ENCODE data around the gene OPRD1. TPM values are rescaled to one million over a fixed set of nuclear protein-coding genes. Genes with fewer than 3 reads are reported as not detected.
"Not testable (repeated sequence)": the region's sequence is repeated elsewhere in the genome, so short reads cannot be mapped to it uniquely, and the experiment has no call there.

OPRD1 gene
- total and polyA plus RNA-seq, 2 of the 4 experiments (the other 2 are of a cell fraction) = under 0.01 TPM; not detected in 1

- POLR2A ChIA-PET (ENCODE audit: unreplicated experiment); H3K27me3 ChIP-seq (ENCODE audit: control insufficient read depth, insufficient read depth, low read length); H2AFZ ChIP-seq (replicated peaks; ENCODE audit: low read length, poor library complexity); H3K56ac ChIP-seq (ENCODE audit: extremely low read depth, insufficient read depth, low read length); H3K4me1 ChIP-seq (ENCODE audit: control insufficient read depth, insufficient read depth, low read length); H2AK9ac ChIP-seq (replicated peaks; ENCODE audit: low read depth, low read length, poor library complexity); H3K4me2 ChIP-seq (ENCODE audit: low read depth, low read length); H3K9me1 ChIP-seq (ENCODE audit: insufficient read depth, low read length); H3K4me3 ChIP-seq (ENCODE audit: insufficient read depth, low read depth, low read length); H3K27ac ChIP-seq (ENCODE audit: insufficient read depth, low read length); in situ Hi-C loops (cut with MboI; ENCODE audit: low sequenced_read_pairs); H3K4ac ChIP-seq (ENCODE audit: low read depth, low read length); H2BK20ac ChIP-seq (ENCODE audit: low read depth, low read length); dilution Hi-C loops (cut with HindIII; ENCODE audit: low sequenced_read_pairs, unreplicated experiment); H3K9me3 ChIP-seq (ENCODE audit: control insufficient read depth, insufficient read depth, low read length); H2BK5ac ChIP-seq (ENCODE audit: low read depth, low read length, poor library complexity, severe bottlenecking); ATAC-seq (ENCODE audit: low read depth); H4K20me1 ChIP-seq (ENCODE audit: insufficient read depth, low read length); BruUV-seq (replicated peaks); H2AK5ac ChIP-seq (ENCODE audit: low read depth, low read length); H3K18ac ChIP-seq (ENCODE audit: low read depth, low read length); intact Hi-C loops (cut with micrococcal nuclease); H2BK120ac ChIP-seq (ENCODE audit: low read depth, low read length); H4K5ac ChIP-seq (ENCODE audit: low read depth, low read length); H4K8ac ChIP-seq (ENCODE audit: low read depth in 2 of 2, low read length in 2 of 2); H3K9ac ChIP-seq (ENCODE audit: low read depth, low read length); DNase-seq; H2BK15ac ChIP-seq (ENCODE audit: low read depth, low read length); H3K23ac ChIP-seq (ENCODE audit: low read depth, low read length); H3K79me1 ChIP-seq (ENCODE audit: low read depth in 1 of 2, low read length in 2 of 2); H4K91ac ChIP-seq (ENCODE audit: insufficient read depth, low read depth, low read length); H3K36me3 ChIP-seq (ENCODE audit: control insufficient read depth, insufficient read depth, low read length); H3K14ac ChIP-seq (replicated peaks; ENCODE audit: low read depth, low read length): not testable (repeated sequence)
- no CpG with 5 or more reads among the region's 2 CpGs for WGBS, 2 experiments (ENCODE audit: extremely low coverage in 2 of 2, insufficient read length in 1 of 2)
- CTCF ChIA-PET = interaction anchor here (0.6 to 2.1 kb wide), 2 partner anchors 15 to 85 kb away, joined by 5 to 7 read pairs; no protein-coding TSS in a partner anchor
Measured at GRCh38 chr1:28791929-28792328, 20.0 kb upstream of the OPRD1 start.
